GM12878 (cell line): Measurements from ENCODE around the gene WASF2. TPM values are rescaled to one million over a fixed set of nuclear protein-coding genes. Genes with fewer than 3 reads are reported as not detected.
"Not testable (repeated sequence)": the region's sequence is repeated elsewhere in the genome, so short reads cannot be mapped to it uniquely, and the experiment has no call there.

Source experiments
- ATAC-seq: fragments of 200-7000 bp; cut with Tn5 transposase; 3 replicates; pipeline ENCODE4 v1.9.1; 2020; ENCODE audit warnings: mild to moderate bottlenecking, moderate library complexity
- BruUV-seq: library from RNA; stranded (reverse); fragments of 400-500 nt; replicated peaks from 2 replicates; lab custom pipeline; 2021; lab: Mats Ljungman, UMichigan
- CTCF ChIA-PET: fragments of 300-600 bp; sonication (Branson Sonifier 250); formaldehyde crosslinking; extraction: SDS; loops from one replicate; lab custom pipeline; 2021; ENCODE audit warnings: inconsistent platforms; lab: Yijun Ruan, JAX
- POLR2A ChIA-PET: fragments of 350-600 bp; formaldehyde crosslinking; extraction: SDS; loops from one replicate; lab custom pipeline; 2021; ENCODE audit warnings: inconsistent platforms; lab: Charles Lee
- RAD21 ChIA-PET: fragments of 300-600 bp; sonication (Branson Sonifier 250); formaldehyde crosslinking; loops from one replicate; lab custom pipeline; 2023; ENCODE audit warnings: antibody characterized with exemption; ENCODE audit not compliant: unreplicated experiment; lab: Charles Lee
- SMC1A ChIA-PET: fragments of 300-600 bp; sonication (Branson Sonifier 250); formaldehyde crosslinking; loops from one replicate; lab custom pipeline; 2023; ENCODE audit not compliant: unreplicated experiment, uncharacterized antibody; lab: Charles Lee
- DNase-seq: peaks from one replicate; pipeline ENCODE4 v3.0.0-alpha.2; 2011; ENCODE audit warnings: low read depth, low spot score
- FAIRE-seq: peaks from 3 replicates; lab custom pipeline; 2011; peaks lifted over from hg19 to GRCh38; lab: Jason Lieb, UNC
- H2AFZ ChIP-seq: 2 replicates; pipeline ENCODE4 v1.6.0; 2011; ENCODE audit warnings: low read depth, low read length, control low read depth; ENCODE audit not compliant: control insufficient read depth
- H3K27ac ChIP-seq: 2 replicates; pipeline ENCODE4 v1.5.1; 2011; ENCODE audit warnings: control low read depth; ENCODE audit not compliant: control insufficient read depth, insufficient read depth
- H3K27me3 ChIP-seq, 2 experiments: replicated peaks in 1 of 2; 2 replicates each; pipeline versions ENCODE4 v1.6.0 to v1.6.1; 2011; ENCODE audit warnings: low read length in 1 of 2; ENCODE audit not compliant: control insufficient read depth in 2 of 2, insufficient read depth in 2 of 2
- H3K36me3 ChIP-seq, 2 experiments: 2 replicates each; pipeline ENCODE4 v1.5.1; 2011; ENCODE audit warnings: low read length in 1 of 2; ENCODE audit not compliant: control insufficient read depth in 2 of 2, insufficient read depth in 2 of 2
- H3K4me1 ChIP-seq: 2 replicates; pipeline ENCODE4 v1.6.1; 2011; ENCODE audit warnings: mild to moderate bottlenecking, low read length, moderate library complexity, mixed read lengths; ENCODE audit not compliant: control insufficient read depth, insufficient read depth
- H3K4me2 ChIP-seq: 2 replicates; pipeline ENCODE4 v1.6.0; 2011; ENCODE audit warnings: control low read depth; ENCODE audit not compliant: control insufficient read depth, insufficient read depth
- H3K4me3 ChIP-seq: fragments of 200-600 bp; sonication (generic); 2 replicates; pipeline ENCODE4 v1.5.1; 2016
- H3K79me2 ChIP-seq: 2 replicates; pipeline ENCODE4 v1.6.0; 2011; ENCODE audit warnings: low read length; ENCODE audit not compliant: control insufficient read depth, insufficient read depth
- H3K9ac ChIP-seq: 2 replicates; pipeline ENCODE4 v1.8.0; 2011; ENCODE audit warnings: low read length, control low read depth, mixed read lengths; ENCODE audit not compliant: control insufficient read depth, insufficient read depth
- H3K9me3 ChIP-seq: replicated peaks from 3 replicates; pipeline ENCODE4 v1.5.1; 2011; ENCODE audit warnings: mild to moderate bottlenecking, low read length; ENCODE audit not compliant: control insufficient read depth, insufficient read depth
- H4K20me1 ChIP-seq: 2 replicates; pipeline ENCODE4 v1.6.0; 2011; ENCODE audit not compliant: control insufficient read depth, insufficient read depth
- ATF7 ChIP-seq: fragments of 450-650 bp; IDR thresholded peaks from 2 replicates; pipeline ENCODE4 v1.6.1; 2016; ENCODE audit warnings: low read depth, mild to moderate bottlenecking
- BCL3 ChIP-seq: IDR thresholded peaks from 2 replicates; pipeline ENCODE4 v1.6.1; 2011; ENCODE audit warnings: borderline replicate concordance, low read depth, mild to moderate bottlenecking, moderate library complexity, low read length; ENCODE audit not compliant: insufficient read depth, poor library complexity, severe bottlenecking
- GATAD2B ChIP-seq: fragments of 450-650 bp; conservative IDR thresholded peaks from 2 replicates; pipeline ENCODE4 v1.6.1; 2017; ENCODE audit warnings: low read depth, mild to moderate bottlenecking, moderate library complexity
- NRF1 ChIP-seq: conservative IDR thresholded peaks from 2 replicates; pipeline ENCODE4 v1.6.1; 2011; ENCODE audit warnings: mild to moderate bottlenecking, low read depth, low read length, improper control_type of control experiment
- PAX8 ChIP-seq: fragments of 450-650 bp; IDR thresholded peaks from 2 replicates; pipeline ENCODE4 v1.6.1; 2017; ENCODE audit warnings: mild to moderate bottlenecking, moderate library complexity
- SMAD1 ChIP-seq: fragments of 450-650 bp; IDR thresholded peaks from 2 replicates; pipeline ENCODE4 v1.6.1; 2018; ENCODE audit warnings: mild to moderate bottlenecking, low read depth; ENCODE audit not compliant: partially characterized antibody
- SUZ12 ChIP-seq: fragments of 200-600 bp; sonication (generic); IDR thresholded peaks from one replicate; pipeline ENCODE4 v1.6.1; 2018; ENCODE audit warnings: antibody characterized with exemption, mild to moderate bottlenecking; ENCODE audit not compliant: unreplicated experiment
- ZNF687 ChIP-seq: fragments of 450-650 bp; IDR thresholded peaks from 2 replicates; pipeline ENCODE4 v1.6.1; 2017; ENCODE audit warnings: mild to moderate bottlenecking, moderate library complexity
- WGBS: methylation state at CpG from one replicate; pipeline ENCODE4 v1.1.6; 2016; ENCODE audit warnings: low lambda C conversion rate; ENCODE audit not compliant: insufficient replicate concordance, insufficient coverage; ENCODE audit errors: missing lambda C conversion rate; 5-methylcytosine and 5-hydroxymethylcytosine counted together
- in situ Hi-C: fragments of 300-500 bp; cut with MboI; formaldehyde crosslinking; loops from 9 replicates; pipeline ENCODE4 v1.14.3; 2018; ENCODE audit warnings: mixed read lengths
- intact Hi-C: fragments of 100-400 bp; cut with micrococcal nuclease; formaldehyde crosslinking; loops from one replicate; pipeline ENCODE4 v1.14.2; 2022; ENCODE audit not compliant: unreplicated experiment
- polyA plus RNA-seq, 11 experiments: library from polyadenylated mRNA; depleted of rRNA in 4 of 11; unstranded in 6 of 11; stranded (reverse) in 5 of 11; fragments of >200 nt; fragmentation: Nextera tagmentation in 4 of 11; fragmentation: Illumina TruSeq in 1 of 11; extraction: Ambion mirVana in 4 of 11; extraction: Trizol in 1 of 11; gene quantifications; 1 replicate in 1 of 11; 2 replicates in 10 of 11; pipeline versions ENCODE4 v1.2.1 to v1.2.3, GENCODE V29; 2011 to 2016; ENCODE audit warnings: inconsistent platforms in 2 of 11, missing spikeins in 2 of 11, low read depth in 1 of 11
- total RNA-seq, 4 experiments: library from RNA; depleted of rRNA in 3 of 4; stranded (reverse); fragments of >200 nt in 3 of 4; fragmentation: Illumina TruSeq in 1 of 4; extraction: Trizol in 1 of 4; gene quantifications; 2 replicates each; pipeline versions ENCODE4 v1.2.1 to v1.2.3, GENCODE V29; 2013 to 2021

Gene WASF2
- total and polyA plus RNA-seq, 10 of the 15 experiments (the other 5 are each of a cell fraction or from before 2014, with no cell fraction given), result 7.0 to 111 (median 37.1) TPM

GRCh38 chr1:27388337-27389005 lies 101.5 kb downstream of the WASF2 start (continued):
- TF ChIP-seq BCL3 (no peak), ZNF687 (no peak), SUZ12 (no peak), NRF1 (no peak), ATF7 (no peak), SMAD1 (no peak), GATAD2B (no peak), PAX8 (no peak)

GRCh38 chr1:27384797-27385196 lies 105.2 kb downstream of the WASF2 start:
- WGBS, result 35% methylated on average over 3 of the region's 3 CpGs
- POLR2A ChIA-PET, H3K27me3 ChIP-seq, H3K4me2 ChIP-seq, H3K4me3 ChIP-seq, BruUV-seq, H3K9me3 ChIP-seq, H3K27ac ChIP-seq, FAIRE-seq, in situ Hi-C loops, H3K79me2 ChIP-seq, H4K20me1 ChIP-seq, H2AFZ ChIP-seq, ATAC-seq, intact Hi-C loops, DNase-seq, H3K36me3 ChIP-seq, H3K9ac ChIP-seq, H3K4me1 ChIP-seq: not testable (repeated sequence)
- ChIA-PET CTCF (interaction anchor here (1.0 to 9.0 kb wide), 5 partner anchors 18 to 87 kb away, joined by 3 to 242 read pairs (median 77); partner anchors contain the start of gene MAP3K6), SMC1A (interaction anchor here (2.0 kb wide), 1 partner anchor 10 kb away, joined by 5 read pairs; no protein-coding TSS in a partner anchor), RAD21 (interaction anchor here (0.6 to 3.5 kb wide), 2 partner anchors 83 to 343 kb away, joined by 3 to 34 read pairs; no protein-coding TSS in a partner anchor)
